CD4-positive, alpha-beta T cell treated with Interferon alpha-2 for 1 hour (primary cell): Measurements from ENCODE around the gene SPATA3.
"Not testable (repeated sequence)": the region's sequence is repeated elsewhere in the genome, so short reads cannot be mapped to it uniquely, and the experiment has no call there.

Experiments
- DNase-seq, 2 donors: peaks; one replicate each; pipeline ENCODE4 v3.0.0-alpha.2; 2020 to 2022

Gene SPATA3

GRCh38 chr2:230999477-230999876 lies 3.6 kb downstream of the SPATA3 start:
- no peak for DNase-seq

DNA sequence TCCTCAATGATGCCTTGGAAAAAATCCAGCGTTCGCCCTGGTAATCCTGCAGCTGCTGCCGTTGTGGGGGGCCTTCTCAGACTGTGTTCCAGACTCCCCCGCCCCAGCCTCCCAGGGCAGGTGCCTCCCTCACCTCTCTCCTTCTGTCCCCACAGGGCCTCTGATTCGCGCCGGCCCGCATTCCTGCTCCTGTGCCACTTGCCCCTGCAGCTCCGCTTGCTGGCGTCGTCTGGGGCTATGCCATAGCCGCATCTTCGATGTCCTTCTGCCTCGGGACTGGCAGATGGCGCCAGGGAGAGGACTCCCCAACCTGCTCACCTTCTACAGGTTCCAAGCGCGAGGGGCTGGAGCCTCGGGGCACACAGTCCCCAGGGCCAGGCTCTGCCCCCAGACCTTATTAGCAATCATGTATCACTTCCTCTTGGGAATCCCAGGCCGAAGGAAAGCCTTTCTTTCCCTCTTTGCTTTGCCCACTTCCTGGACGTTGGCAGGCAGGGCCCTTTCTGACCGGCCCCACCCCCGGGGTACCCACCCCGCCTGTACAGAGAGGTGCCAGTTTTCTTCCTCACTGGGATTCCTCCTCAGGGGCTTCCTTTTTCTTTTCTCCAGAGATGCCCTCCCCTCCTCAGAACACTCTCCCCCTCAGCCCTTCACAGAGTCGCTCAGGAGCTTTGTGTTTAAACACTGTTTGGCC lies 4.4 kb downstream of the SPATA3 start:
- DNase-seq: no peak

GRCh38 chr2:231001036-231001435 lies 5.1 kb downstream of the SPATA3 start:
- DNase-seq: no peak

DNA sequence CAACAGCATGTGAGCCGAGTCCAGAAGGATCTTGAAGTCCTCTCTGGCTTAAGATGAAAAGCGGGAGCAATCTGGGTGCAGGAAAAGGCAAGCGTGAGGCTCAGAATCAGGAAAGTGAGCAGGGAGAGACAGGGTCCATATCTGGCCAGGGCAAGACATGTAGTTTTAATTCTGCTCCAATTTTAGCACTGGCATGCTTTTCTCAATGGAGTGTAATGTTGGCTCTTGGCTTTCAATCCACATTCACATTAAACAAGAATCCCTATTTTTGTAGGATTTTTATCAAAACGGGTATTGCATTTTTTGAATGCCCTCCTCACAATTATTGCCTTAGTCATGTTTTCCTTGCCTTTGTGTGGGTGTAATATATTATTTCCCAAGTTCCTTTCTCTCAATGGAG lies 6.0 kb downstream of the SPATA3 start:
- no peak for DNase-seq

DNA sequence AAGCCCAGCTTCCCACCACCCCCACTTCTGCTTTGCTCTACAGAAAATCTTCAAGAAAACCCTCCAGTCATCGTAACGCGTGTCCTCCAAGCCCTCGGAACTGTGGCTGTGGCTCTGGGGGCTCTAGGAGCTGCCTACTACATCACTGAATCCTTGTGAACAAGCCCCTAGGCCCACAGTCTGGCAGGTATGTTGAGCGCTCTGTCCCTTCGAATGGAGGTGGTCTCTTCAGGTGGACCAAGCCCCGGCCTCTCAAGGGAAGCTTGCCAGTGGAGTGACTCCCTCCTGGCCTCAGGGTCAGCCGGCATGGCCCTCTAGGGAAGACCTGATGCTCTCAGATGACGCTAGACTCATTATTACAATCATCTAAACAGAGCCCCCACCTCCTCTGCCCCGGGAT lies 6.7 kb downstream of the SPATA3 start:
- no peak for DNase-seq

GRCh38 chr2:231003186-231003585 lies 7.3 kb downstream of the SPATA3 start:
- DNase-seq: no peak

DNA sequence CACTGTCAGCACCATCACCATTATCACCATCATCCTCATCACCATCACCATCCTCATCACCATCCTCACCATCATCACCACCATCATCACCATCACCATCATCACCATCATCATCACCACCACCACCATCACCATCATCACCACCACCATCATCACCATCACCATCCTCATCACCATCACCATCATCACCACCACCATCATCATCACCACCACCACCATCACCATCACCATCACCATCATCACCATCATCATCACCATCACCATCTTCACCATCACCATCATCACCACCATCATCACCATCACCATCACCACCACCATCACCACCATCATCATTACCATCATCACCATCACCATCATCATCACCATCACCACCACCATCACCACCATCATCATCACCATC lies 9.0 kb downstream of the SPATA3 start:
- DNase-seq: not testable (repeated sequence)

DNA sequence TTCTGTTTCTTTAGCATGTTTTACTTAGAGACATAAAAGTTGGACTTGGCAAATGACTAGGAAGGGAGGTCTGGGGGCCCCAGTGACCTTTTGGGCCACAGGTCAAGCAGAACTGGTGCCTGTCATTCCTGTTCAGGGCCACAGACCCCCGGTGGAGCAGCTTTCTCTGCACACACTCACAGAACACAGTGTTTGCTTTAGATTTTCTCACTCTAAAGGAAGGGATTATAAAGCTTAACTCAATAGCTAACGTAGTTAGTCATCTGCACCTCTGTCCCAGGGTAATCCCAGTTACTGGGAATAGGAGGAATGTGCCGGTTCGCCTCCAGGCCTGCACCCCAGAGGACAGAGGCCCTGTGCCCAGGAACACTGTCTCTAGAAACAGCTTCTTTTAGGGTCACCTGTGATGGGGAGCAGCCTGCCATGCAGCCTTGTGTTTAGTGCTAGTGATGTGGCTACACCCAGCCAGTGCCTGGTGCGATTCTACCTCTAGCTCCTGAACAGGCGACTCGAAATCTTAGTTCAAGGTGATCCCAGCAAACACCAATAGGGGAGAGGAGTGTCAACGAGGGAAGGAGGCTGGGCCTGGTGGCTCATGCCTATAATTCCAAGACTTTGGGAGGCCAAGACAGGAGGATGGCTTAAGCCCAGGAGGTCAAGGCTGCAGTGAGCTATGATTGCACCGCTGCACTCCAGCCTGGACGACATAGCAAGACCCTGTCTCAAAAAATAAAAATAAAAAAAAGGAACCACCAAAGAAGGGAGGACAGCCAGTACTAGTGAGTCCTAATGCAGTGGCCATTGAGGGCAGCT lies 11.6 kb downstream of the SPATA3 start:
- DNase-seq: no peak

GRCh38 chr2:231008131-231008530 lies 12.2 kb downstream of the SPATA3 start:
- DNase-seq: no peak

DNA sequence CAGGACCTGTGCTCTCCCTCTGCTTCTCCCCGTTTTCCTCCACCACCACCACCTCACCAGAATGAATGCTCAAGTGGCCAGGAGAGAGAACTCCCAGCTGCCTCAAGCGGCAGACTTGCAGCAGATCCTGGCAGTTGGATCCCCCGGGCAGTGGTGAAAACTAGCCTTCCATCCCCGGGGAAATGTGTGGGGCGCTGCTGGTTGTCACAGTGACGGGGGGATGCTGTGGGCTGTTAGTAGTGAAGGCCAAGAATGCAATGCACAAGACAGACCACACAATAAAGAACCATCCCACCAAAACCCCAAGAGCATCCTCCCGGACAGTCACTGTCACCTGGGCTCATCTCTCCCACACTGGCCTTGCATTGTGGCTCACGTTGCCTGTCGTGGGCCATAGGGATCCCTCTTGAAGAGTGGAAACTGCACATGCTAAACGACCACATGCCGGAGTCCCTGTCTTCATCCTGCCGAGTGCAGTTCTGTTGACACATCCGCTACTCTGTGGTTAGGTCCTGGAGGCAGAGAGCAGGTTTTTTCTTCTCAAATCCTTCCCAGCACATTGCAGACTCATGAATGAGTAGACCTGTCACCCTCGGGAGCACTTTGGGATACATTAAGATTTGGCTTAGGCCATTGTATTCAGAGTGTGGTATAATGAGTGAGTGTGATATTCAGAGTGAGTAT lies 13.5 kb downstream of the SPATA3 start:
- DNase-seq: no peak

GRCh38 chr2:231010201-231010730 lies 14.3 kb downstream of the SPATA3 start:
- DNase-seq: no peak

- DNase-seq: no peak
These were observed 15.6 kb downstream of the SPATA3 start for GRCh38 chr2:231011526-231011925.

- DNase-seq: no peak
These were observed 16.5 kb downstream of the SPATA3 start for GRCh38 chr2:231012463-231012862.

GRCh38 chr2:231013820-231014219 lies 17.9 kb downstream of the SPATA3 start:
- DNase-seq: no peak

DNA sequence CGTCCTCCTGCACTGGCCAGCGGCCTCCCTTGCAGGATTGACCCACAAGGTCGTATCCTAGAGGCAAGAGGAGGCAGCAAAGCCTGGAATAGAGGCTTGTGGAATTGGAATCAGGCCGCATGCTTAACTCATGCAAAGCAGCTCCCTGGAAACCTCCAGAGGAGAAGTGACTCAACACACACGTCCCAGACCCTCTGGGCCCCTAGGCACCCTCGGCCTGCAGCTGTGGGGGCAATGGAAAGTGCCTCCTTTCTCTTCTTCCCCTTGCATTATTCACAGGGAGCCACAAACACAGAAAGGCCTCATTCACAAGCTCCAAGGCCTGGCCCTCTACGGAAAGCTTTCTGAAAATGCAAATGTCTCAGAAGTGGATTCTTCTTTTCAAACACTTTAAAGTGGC lies 19.6 kb downstream of the SPATA3 start:
- DNase-seq: no peak

DNA sequence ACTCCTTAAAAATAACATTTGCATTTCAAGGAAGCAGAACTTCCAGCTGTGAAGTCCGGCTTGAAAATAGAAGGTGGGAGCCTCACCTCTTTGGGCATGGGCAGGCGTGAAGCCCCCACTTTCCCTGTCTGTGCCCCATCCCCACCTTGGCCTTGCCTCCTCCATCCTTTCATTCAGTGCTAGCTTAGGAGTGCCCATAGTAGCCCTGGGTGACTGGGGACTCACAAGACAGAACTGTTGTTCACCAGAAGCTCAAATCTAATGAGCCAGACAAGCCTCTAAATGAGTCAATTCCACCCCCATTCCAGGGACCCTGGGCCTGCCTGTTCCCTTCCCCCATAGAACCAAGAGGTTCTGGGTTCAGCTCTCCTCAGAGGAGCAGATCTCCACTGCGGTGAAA lies 20.0 kb downstream of the SPATA3 start:
- DNase-seq: no peak

GRCh38 chr2:231016566-231017230 lies 20.8 kb downstream of the SPATA3 start:
- no peak for DNase-seq

DNA sequence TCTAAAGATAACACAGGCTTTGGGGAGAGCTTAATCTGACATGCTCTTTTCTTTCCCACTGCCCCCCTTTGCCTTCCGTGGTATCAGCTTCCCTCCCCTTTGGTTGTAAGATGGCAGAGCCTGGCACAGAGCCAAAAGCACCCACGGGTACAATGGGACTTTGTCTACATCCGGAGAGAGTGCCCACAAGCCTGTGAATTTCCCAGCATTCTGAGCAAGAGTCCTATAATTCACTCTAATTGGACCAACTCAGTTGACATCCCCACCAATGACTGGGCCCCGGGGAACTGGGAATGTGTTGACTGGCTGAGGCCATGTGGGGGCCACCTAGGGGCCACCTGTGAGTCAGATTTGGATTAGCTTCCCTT lies 21.3 kb downstream of the SPATA3 start:
- no peak for DNase-seq

DNA sequence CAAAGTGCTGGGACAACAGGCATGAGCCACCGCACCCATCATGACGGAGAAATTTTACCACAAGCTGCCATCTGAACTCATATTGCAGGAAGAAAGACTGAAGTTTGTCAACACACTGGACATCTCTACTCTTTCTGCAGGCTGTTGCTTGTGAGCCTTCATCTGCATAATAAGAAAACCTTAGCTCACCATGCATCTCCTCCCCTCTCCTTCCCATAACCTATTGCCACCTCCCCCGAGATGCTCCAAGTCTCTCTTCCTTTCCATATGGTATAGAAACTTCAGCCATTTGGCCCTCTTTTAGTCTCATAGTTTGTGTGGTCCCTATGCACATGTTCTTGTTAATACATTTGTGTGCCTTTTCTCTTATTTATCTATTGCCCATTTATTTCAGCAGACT lies 22.3 kb downstream of the SPATA3 start:
- DNase-seq: no peak

GRCh38 chr2:231025059-231025458 lies 29.1 kb downstream of the SPATA3 start:
- not testable (repeated sequence) for DNase-seq

GRCh38 chr2:231028889-231029288 lies 33.0 kb downstream of the SPATA3 start:
- no peak for DNase-seq

GRCh38 chr2:231029563-231029962 lies 33.6 kb downstream of the SPATA3 start:
- DNase-seq: no peak

DNA sequence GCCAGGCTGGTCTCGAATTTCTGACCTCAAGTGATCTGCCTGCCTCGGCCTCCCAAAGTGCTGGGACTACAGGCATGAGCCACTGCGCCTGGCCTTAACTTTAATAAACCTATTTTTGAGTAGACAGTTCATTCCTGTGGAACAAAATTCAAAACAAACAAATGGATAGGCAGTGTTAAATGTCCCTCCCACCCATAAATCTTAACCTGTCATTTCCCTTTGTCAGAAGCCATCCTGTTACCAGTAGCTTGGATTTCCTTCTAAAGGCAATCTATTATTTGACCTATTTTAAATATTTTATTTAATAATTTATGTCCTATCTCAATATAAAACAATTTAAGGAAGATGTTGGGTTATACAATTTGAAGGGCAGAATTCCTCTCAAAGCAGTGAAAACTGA lies 34.8 kb downstream of the SPATA3 start:
- no peak for DNase-seq
